Iris pigment epithelial cell (primary cell): ENCODE results near the gene LHFPL3.
"Not testable (repeated sequence)": the region's sequence is repeated elsewhere in the genome, so short reads cannot be mapped to it uniquely, and the experiment has no call there.

Source experiments
- DNase-seq: peaks from one replicate; pipeline ENCODE4 v3.0.0-alpha.2; 2011; ENCODE audit warnings: low read depth

The LHFPL3 gene

DNA sequence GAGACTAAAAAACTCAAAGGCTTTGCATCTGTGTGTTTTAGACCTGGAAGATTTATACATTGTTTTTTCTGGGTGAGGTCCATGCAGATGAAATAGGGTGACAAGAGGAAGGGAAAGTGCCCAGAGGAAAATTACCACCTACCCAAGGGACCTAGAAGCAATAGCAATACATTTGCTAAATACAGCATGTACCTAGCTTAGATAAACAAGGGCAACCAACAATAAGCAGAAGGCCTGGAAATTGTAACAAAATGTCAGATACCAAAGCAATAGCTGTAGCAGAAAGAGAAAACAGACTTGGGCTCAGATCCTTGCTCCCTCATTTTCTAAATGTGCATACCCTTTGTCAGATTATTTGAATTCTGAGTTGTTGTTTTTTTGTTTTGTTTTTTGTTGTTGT lies 367.2 kb downstream of the LHFPL3 start:
- DNase-seq: no peak

DNA sequence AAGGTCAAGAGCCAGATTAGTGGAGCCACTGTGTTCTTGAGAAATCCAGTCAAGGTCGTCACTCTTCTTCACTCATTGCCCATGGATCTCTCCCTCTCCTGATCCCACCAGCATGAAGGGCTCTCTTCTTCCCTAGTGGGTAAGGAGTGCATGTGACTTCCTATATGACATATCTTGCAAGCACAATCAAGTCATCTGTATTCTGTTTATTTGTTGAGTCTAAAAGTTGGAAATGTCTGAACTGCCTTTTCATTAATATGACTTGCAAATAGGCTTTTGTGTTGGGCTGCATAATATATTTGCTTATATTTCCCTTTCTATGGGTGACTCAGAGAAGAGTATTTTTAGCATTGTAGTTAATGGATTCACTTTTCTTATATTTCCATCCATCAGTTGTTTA lies 371.9 kb downstream of the LHFPL3 start:
- no peak for DNase-seq

DNA sequence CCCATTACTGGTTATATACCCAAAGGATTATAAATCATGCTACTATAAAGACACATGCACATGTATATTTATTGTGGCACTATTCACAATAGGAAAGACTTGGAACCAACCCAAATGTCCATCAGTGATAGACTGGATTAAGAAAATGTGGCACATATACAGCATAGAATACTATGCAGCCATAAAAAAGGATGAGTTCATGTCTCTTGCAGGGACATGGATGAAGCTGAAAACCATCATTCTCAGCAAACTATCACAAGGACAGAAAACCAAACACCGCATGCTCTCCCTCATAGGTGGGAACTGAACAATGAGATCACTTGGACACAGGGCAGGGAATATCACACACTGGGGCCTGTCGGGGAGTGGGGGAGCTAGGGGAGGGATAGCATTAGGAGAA lies 392.6 kb downstream of the LHFPL3 start:
- DNase-seq: not testable (repeated sequence)

DNA sequence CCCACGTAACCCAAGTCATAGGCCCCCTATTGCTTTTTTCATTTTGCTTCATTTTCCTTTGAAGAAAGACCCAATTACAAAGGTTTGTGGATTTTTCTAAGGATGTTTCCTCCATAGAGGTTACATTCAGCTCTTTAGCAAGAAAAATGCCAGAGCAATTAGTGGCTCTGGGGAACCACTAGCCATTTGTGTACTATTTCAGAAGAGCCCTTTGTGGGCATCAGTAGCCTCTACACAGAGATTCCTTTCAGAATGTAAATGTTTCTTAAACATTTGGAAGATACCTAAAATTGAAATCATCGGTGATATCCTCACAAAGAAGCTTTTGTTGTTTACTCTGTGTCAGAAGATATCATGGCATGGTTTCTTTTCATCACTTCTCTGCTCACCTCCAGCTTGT lies 394.6 kb downstream of the LHFPL3 start:
- DNase-seq: no peak

DNA sequence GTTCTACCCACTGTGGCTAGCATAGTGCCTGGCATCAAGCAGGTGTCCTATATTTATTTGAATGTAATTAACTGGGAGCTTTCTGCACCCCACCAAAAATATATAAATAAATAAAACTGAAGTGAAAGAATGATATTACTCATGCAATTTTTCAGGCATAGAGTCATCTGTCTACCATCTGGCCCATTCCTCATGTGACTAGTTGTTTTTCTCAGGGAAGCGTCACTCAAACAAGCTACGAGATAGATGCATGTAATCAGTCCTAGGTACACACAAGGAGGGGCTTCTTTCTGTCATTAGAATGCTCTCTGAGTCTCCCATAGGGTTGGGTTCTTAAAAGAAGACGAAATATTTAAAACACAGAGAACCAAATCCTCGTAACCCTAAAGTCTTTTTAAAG lies 430.1 kb downstream of the LHFPL3 start:
- peak; percentile 4 for DNase-seq

DNA sequence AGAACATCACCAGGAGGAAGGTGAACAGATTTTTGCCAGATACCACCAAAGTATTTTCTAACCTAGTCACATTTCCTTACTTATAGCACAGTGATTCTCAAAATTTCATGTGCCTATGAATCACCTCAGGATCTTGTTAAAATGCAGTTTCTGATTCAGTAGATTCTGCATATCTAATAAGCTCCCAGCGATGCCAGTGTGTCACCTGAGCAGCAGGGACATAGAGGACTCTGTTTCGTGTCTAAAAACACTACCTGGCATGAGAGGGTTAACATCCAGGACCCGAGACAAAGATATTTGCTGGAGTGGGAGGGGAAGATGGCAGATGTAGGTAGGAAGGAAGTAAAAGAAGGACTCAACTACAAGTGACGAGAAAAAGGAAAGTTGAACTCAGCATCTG lies 433.5 kb downstream of the LHFPL3 start:
- DNase-seq: no peak

DNA sequence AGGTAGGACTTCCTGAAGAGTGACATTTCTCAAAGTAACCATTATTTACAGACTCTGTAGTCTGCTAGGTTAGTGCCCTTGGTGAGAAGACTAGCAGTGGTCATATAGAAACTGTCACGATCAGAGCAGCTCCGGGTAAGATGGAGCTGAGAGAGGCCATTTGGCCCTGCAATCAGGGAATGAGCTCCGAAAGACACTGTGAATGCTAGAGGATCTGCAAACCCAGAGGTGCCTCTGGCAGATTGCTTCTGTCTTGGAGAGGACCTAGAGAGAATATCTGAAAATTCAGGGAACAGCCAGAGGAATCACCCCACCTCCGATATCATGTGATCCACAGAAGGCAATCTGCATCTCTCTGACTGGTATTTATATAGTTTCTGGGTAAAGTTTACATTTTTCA lies 438.7 kb downstream of the LHFPL3 start:
- DNase-seq: no peak

DNA sequence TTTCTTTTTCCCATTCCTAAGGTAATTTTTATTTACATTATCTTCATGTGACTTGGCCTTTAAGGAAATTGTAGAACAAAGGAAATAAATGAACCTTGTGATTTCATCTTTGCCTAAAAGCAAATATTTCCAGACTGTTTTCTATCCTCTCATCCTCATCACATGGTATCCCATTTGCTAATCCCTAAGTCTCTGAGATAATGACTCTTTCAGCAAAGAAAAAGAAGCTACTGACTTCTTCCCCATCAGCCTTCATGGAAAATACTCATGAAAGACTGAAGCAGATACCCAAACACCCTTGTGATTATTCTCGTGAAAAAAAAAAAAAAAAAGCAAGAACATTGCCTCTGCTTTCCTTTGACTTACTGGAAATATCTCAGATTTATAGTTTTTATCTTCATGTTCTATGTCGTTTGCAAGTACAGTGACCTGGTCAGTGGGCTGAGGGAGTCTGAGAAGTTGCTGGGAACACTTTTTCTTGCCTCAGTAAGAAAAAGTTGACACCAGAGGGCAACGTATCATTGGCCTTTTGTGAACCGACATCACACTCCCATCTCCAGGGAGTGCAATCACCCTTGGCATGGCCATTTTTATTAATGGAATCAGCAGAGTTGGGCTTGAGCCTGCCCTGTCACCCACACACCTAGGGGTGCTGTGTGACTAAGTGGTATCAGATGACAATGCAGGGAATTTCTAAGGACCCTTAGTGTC lies 439.6 kb downstream of the LHFPL3 start:
- DNase-seq: no peak

DNA sequence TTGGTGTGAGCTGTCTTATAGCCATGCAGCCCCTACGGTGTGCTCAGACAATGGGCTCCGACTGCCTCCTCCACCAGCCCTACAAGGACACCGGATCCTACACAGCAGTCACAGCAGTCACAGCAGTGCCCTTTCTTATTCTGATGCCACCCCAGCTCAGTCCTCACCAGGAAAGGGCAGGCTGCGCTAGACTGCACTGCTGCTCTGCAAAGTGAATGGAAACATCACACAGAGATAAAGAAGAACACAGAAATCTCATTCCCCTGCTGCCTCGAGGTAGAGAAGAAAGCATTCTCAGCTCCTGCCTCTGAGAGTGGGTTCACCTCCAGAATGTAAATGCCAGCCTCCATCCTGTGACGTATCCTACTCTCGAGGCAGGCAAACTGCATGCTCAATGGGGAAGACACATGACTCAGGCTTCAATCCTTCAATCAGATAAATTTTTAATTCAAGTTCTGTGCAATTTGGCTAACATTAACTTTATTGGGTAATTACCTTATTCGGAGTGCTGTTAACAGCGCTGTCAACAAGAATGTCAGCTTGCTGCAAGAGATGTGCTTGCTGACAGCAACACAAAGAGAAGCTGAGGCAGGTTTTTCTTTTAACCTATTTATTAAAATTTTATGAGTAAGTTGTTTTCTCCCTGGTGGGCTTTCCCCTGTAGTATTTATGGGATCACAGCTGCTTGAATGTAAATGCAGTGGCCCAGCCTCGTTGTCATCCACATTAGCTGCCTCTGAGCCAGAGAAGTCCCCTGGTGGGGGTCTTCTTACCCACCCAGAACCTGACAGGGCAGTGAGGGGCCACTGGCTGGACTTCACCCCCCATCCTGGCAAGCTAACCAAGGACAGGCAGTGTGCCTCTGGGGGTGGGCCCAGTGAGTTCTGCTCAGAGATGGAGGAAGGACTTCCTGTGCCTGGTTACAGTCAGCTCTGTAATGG lies 444.3 kb downstream of the LHFPL3 start:
- DNase-seq: no peak

DNA sequence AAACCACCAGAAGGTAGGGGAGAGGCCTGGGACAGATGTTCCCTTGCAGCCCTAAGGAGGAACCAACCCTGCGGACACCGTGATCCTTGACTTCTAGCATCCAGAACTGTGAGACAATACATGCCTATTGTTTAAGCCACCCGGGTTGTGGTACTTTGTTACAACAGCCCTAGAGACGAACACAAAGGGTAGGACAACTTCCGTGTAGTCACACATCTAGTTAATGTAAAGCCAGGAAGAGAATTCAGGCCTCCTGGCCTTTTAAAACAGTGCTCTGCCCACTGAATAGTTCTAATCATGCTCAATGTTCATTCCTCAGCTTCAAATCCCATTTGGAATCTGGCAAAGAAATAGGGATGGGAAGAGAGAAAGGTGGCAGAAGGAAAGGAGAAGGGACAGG lies 445.4 kb downstream of the LHFPL3 start:
- no peak for DNase-seq

DNA sequence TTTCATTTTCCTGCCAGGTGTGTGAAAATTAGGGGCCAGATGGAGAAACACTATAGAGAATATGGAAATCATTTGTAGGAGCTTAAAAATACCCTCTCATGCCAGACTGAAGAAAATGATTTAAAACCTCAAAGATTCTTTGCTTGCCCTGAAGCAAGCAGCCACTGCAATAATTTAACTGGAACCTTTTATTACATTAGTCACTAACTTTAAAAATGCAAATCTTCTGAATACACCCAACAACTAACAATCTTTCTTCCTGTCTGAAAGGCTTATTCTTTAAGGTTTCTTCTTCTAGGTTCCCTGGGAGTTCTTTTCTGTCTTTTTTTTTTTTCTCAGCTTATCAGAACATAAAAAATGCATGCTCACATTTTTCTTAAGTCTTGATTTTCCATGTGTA lies 447.1 kb downstream of the LHFPL3 start:
- no peak for DNase-seq

DNA sequence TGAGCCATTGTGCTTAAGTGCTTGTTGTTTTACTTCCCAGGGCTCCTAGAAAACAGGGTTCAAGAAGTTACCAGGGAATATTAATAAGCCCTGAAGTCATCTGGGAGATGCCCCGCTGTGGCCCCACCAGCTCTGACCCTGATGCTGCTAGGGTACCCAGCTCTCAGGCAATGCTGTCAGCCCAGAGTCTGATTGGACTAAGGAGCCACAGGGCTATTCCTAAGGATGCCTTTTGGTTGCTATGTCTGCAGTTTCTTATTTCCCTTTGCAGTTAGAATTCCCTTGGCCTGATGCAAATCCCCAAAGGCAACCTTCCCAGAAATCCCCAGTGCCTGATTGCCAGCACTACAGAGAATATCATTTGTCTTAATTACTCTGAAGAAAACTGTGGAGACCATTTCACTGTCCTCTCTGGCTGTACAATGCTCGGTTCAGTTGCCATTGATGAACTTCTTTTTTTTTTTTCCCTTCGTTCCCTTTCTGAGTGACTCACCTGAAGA lies 448.9 kb downstream of the LHFPL3 start:
- DNase-seq: no peak

DNA sequence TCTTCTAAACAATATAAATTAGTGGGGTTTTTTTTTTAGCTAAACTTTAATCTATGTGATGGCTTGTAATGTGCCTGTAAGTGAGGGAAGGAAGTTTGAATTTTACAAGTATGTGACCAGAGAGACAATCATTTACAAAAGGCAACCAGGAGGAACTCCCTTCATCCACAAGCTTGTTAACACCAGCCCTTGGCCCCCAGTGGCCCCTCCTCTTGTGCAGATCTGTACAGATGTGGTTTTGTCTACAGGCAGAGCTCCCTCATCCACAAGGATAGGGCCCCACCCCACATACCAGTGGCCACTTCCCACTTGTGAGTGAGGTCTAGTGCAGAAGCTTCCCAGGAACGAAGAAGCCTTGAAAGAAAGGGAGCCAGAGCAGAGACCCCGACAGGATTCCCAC lies 451.5 kb downstream of the LHFPL3 start:
- no peak for DNase-seq

DNA sequence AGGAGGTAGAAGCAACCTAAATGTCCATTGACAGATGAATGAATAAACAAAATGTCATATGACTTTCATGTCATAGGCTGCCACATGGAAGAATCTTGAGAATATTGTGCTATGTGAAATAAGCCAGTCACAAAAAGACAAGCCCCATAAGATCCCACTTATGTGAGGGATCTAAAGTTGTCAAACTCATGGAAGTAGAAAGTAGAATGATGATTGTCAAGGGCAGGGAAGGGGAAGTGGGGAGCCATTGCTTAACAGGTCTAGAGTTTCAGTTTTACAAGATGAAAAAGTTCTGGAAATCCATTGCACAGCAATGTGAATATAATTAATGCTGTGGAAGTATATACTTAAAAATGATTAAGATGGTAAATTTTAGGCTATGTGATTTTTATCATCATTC lies 456.3 kb downstream of the LHFPL3 start:
- no peak for DNase-seq

DNA sequence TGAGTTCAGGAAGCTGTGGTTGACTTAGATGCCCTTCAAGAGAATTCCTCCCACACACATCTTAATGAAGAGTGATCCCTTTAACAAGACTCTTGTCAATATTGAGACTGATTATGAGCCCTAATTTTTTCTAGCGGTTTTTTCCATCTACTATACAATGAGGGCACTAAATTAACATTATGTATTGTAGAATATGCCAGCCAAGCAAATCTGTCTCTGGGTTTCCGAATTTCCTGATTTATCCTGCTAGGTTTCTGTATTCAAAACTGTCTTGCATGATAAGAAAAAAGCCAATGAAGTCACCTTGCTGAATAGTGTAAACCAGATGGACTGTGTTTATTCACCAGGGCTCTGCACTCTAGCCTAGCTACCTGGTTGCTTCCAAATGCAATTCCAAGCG lies 461.4 kb downstream of the LHFPL3 start:
- no peak for DNase-seq

DNA sequence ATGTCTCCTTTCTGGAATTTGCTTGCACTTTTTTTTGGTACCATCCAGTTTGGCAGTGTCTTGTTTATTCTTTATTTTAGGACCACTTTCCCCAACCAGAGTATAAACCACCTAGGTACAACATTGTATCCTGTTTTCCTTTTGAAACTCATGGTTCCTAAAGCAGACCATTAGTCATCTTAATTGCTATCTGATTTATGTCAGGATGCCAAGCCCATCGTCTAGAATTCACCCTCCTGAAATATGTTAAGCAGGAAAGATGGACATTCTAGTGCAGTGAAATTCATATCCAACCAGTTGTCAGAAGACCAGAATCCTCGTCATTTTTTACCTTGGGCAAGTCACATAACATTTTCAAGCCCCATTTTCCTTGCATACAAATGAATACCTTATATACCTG lies 462.0 kb downstream of the LHFPL3 start:
- no peak for DNase-seq

DNA sequence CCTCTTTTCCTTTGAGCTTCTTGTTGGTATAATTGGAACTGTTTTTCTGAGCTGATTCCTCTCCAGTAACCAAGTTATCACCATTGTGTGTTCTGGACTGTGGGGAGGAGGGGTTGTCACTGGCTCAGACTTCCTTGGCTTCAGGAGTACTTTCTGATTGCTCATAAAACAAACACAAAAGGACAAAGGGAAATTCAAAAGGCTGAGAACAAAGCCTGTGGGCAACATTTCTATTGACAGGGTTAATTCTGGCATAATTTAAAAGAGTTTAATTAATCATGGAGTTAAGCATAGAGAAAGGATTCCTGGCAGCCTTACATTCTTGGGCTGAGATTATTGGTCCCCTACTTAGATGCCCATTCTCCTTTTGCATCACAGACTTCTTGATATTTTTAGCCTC lies 462.7 kb downstream of the LHFPL3 start:
- DNase-seq: no peak

DNA sequence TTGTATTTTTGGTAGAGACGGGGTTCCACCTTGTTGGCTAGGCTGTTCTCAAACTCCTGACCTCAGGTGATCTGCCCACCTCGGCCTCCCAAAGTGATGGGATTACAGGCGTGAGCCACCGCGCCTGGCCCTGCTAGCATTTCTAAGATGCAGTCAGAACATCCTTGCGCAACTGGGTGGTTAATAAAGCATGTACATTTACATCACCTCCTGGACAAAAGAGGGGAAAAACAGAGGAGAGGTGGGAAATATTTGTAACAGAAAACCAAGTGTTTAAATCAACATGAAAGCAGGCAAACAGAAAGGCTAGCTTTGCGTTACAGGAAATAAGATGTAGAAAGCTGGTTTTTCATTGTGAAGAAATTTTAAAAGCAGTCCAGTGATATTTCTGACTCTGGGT lies 464.7 kb downstream of the LHFPL3 start:
- peak; percentile 10 for DNase-seq

DNA sequence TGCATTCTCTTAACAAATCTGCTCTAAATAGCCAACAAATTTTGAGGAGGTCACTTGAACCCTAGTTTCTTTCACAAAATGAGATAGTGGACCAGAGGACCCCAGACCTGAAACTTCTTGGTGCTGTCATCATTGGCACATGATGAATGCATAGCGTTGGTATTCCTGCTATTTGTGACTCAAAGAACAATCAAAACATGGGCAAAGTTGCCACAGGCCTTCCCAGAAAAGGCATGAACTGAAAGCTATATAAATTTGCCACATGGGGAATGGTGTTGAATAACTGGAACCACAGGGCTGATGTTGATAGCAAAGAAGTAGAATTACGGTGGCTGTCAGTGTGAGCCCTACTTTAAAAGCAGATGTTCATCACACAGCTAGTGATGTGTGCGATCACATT lies 465.8 kb downstream of the LHFPL3 start:
- no peak for DNase-seq

DNA sequence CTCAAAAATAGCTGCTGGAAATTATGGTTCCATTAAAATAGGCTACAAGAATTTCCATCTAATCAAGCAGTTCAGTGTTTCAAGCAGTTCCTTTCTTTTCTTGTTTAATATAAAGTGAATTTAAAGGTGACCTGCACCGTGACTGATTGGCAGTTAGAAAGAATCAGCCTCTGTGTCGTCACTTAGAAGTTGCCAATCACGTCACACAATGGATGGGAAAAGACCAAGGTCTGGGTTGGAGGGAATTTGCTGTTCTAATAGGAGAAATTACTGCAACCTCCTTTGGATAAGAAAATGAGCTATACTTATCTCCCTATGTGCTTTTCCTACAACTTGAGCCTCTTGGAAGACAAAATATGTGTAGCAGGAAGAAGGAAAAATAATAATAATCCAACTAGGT lies 466.2 kb downstream of the LHFPL3 start:
- DNase-seq: no peak

DNA sequence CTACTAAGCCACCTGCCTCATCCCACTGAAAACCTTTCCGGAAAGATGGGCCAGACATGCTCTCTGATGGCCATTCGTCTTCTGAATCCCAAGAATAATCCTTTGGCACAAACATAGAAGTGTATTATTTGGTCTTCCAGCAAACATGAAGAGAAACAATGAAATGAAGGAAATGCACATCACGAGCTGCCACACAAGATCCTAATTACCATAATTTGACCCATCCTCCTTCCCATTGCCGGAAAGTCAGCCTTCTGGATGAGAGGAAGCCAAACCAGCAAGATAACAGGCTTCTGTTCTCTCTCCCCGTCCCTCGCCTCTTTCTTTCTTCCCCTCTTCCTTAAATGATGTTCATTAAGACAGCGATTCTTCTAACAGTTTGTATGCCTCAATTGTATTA lies 466.7 kb downstream of the LHFPL3 start:
- no peak for DNase-seq

DNA sequence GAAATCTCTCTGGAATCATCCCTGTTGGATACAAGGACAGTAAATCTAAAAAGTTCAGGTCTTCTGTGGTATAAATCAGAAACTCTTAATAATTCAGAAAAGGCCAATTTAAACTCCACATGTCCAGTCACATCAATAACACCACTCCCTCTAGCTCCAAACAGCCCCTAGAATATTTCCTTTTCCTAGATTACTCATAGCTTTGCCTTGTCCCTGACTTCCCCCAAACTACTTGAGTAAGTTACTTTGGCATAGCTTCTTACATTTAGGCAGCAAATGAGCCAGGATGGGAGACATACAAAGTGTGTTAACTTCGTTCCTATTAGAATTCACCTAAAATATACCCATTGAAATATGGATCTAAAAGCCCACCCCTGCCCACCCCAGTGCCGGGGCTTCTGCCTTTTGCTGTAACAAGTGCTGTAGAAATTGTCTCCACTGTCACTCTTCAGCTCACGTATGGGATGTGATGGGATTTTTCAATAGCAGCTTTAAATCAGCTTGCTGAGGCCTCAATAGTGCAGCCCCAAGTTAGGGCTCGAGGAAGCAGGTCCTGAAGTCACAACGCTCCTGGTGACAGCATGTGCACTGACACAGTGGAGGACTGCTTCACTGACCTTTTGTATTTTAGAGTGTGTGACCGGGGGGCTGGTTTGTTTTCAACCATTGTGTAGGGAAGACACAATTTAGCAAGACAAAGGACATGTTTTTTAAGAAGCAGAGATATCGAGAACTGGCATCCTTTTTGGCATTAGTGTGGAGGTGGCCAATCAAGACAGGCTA lies 467.4 kb downstream of the LHFPL3 start:
- DNase-seq: no peak

DNA sequence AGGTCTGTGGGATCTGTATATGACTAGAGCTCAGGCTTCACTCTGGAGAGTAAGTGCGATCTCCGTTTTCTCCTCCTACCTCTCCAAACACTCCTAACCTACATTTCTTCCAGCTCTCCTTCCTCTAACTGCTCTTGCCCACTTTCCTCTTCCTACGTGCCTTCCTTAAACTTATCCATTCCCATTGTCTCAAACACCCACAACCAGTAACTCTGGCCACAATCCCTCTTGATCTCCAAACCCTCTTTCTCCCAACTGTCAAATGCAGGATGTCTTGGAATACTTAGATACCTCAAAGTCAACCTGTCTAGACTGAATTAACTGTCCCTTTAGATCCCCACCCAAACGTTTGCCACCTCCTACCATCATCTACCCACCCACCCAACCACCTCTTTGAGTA lies 471.9 kb downstream of the LHFPL3 start:
- DNase-seq: no peak
